ENCODE data around the gene RRAS.

Gene RRAS

GRCh38 chr19:49663224-49663623 lies 23.3 kb upstream of the RRAS start:
- TF ChIP-seq FOXP2 (optimal IDR thresholded peaks at IDR 0.05; ENCODE audit: borderline replicate concordance, extremely low read depth, extremely low read length, insufficient read depth) (no peak), TAF1 (IDR thresholded peaks at IDR 0.05; ENCODE audit: borderline replicate concordance, insufficient read depth, low read length) (no peak)

GRCh38 chr19:49662011-49662410 lies 22.1 kb upstream of the RRAS start:
- no peak for TF ChIP-seq POLR2AphosphoS5 (IDR thresholded peaks at IDR 0.05; ENCODE audit: low read depth, low read length)
- TF ChIP-seq TAF1 (IDR thresholded peaks at IDR 0.05; ENCODE audit: borderline replicate concordance, insufficient read depth, low read length) = no peak
- no peak for TF ChIP-seq FOXP2 (optimal IDR thresholded peaks at IDR 0.05; ENCODE audit: borderline replicate concordance, extremely low read depth, extremely low read length, insufficient read depth)
- no peak for TF ChIP-seq SIN3A (IDR thresholded peaks at IDR 0.05; ENCODE audit: borderline replicate concordance, insufficient read depth, low read length)
- no peak for TF ChIP-seq REST (IDR thresholded peaks at IDR 0.05; ENCODE audit: insufficient read depth in 1 of 2, low read depth in 2 of 2, low read length in 2 of 2)

GRCh38 chr19:49660338-49660961 lies 20.5 kb upstream of the RRAS start:
- TF ChIP-seq SIN3A (IDR thresholded peaks at IDR 0.05; ENCODE audit: borderline replicate concordance, insufficient read depth, low read length) (no peak), REST (IDR thresholded peaks at IDR 0.05; ENCODE audit: insufficient read depth in 1 of 2, low read depth in 2 of 2, low read length in 2 of 2) (no peak), TAF1 (IDR thresholded peaks at IDR 0.05; ENCODE audit: borderline replicate concordance, insufficient read depth, low read length) (no peak), FOXP2 (optimal IDR thresholded peaks at IDR 0.05; ENCODE audit: borderline replicate concordance, extremely low read depth, extremely low read length, insufficient read depth) (no peak), POLR2AphosphoS5 (IDR thresholded peaks at IDR 0.05; ENCODE audit: low read depth, low read length) (no peak)

- TF ChIP-seq POLR2AphosphoS5 (IDR thresholded peaks at IDR 0.05; ENCODE audit: low read depth, low read length) (no peak), TAF1 (IDR thresholded peaks at IDR 0.05; ENCODE audit: borderline replicate concordance, insufficient read depth, low read length) (no peak), FOXP2 (optimal IDR thresholded peaks at IDR 0.05; ENCODE audit: borderline replicate concordance, extremely low read depth, extremely low read length, insufficient read depth) (no peak), SIN3A (IDR thresholded peaks at IDR 0.05; ENCODE audit: borderline replicate concordance, insufficient read depth, low read length) (no peak), REST (IDR thresholded peaks at IDR 0.05; ENCODE audit: insufficient read depth in 1 of 2, low read depth in 2 of 2, low read length in 2 of 2) (no peak)
Observed at GRCh38 chr19:49658566-49659442, 18.9 kb upstream of the RRAS start.

GRCh38 chr19:49658139-49658517 lies 18.2 kb upstream of the RRAS start:
- TF ChIP-seq TAF1 (IDR thresholded peaks at IDR 0.05; ENCODE audit: borderline replicate concordance, insufficient read depth, low read length) (no peak), FOXP2 (optimal IDR thresholded peaks at IDR 0.05; ENCODE audit: borderline replicate concordance, extremely low read depth, extremely low read length, insufficient read depth) (no peak), POLR2AphosphoS5 (IDR thresholded peaks at IDR 0.05; ENCODE audit: low read depth, low read length) (no peak), SIN3A (IDR thresholded peaks at IDR 0.05; ENCODE audit: borderline replicate concordance, insufficient read depth, low read length) (no peak), REST (IDR thresholded peaks at IDR 0.05; ENCODE audit: insufficient read depth in 1 of 2, low read depth in 2 of 2, low read length in 2 of 2) (no peak)

Data from PFSK-1 (cell line).